Measurements from ENCODE around the gene RASSF5. TPM values are rescaled to one million over a fixed set of nuclear protein-coding genes. Genes with fewer than 3 reads are reported as not detected.

RASSF5 gene
- total and polyA plus RNA-seq, 9 of the 15 experiments (the other 6 are each of a cell fraction or from before 2014, with no cell fraction given) = 6.1 to 41.0 (median 25.2) TPM

DNA sequence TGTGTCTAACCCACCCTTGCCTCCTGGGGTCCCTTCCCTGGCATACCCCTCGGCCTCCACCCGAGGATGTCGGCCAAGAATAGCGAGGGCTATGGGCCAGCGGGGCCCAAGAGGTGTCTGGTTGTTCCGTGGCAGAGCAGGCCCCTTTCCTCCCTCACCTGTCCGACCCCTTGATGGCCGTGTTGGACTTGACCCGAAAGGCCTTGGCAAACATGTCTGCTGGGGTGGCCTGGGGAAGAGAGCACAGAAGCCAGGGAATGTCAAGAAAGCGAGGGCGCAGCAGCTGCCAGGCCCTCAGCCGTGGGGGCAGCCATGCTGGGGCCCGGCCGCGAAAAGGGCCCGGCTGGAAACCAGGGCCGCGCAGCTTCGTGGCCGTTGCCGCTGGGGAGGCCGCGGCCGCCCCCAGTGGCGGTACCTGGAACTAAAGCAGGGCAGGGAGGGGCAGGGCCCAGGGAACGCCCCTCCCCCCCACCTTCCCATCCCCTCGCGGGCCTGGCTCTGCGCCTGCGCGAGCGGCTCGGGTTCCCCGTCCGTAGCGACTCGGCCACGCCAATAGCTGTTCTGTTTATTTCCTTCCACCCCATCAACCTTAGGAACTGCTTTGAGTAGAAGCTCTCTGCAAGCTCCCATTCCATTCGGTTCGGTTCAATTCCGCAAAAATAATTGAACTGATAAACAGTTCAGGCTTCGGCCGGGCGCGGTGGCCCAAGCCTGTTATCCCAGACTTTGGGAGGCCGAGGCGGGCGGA is 105.0 kb downstream of the RASSF5 start, which contains the start of gene EIF2D (continued):
- TF ChIP-seq, protein P1, sequence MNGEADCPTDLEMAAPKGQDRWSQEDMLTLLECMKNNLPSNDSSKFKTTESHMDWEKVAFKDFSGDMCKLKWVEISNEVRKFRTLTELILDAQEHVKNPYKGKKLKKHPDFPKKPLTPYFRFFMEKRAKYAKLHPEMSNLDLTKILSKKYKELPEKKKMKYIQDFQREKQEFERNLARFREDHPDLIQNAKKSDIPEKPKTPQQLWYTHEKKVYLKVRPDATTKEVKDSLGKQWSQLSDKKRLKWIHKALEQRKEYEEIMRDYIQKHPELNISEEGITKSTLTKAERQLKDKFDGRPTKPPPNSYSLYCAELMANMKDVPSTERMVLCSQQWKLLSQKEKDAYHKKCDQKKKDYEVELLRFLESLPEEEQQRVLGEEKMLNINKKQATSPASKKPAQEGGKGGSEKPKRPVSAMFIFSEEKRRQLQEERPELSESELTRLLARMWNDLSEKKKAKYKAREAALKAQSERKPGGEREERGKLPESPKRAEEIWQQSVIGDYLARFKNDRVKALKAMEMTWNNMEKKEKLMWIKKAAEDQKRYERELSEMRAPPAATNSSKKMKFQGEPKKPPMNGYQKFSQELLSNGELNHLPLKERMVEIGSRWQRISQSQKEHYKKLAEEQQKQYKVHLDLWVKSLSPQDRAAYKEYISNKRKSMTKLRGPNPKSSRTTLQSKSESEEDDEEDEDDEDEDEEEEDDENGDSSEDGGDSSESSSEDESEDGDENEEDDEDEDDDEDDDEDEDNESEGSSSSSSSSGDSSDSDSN (IDR thresholded peaks at IDR 0.05; ENCODE audit: borderline replicate concordance in 1 of 2, low read depth in 2 of 2, low read length in 2 of 2) = peak in 1 of 2 experiments; percentile 84; a peak in 2 of 4 replicates
- peak; percentile 97 for TF ChIP-seq RBM22 (IDR thresholded peaks at IDR 0.05; ENCODE audit: low read depth, low read length, poor library complexity, severe bottlenecking)
- peak; percentile 67 for TF ChIP-seq CHD2 (IDR thresholded peaks at IDR 0.05; ENCODE audit: low read depth, low read length)
- TF ChIP-seq CBFB (CRISPR knock-in tag; IDR thresholded peaks at IDR 0.05) = peak; percentile 91; the same call in 1 of the 2 replicates
- TF ChIP-seq ZNF518B (CRISPR knock-in tag; IDR thresholded peaks at IDR 0.05) = no peak
- no peak for TF ChIP-seq NR0B1 (IDR thresholded peaks at IDR 0.05; ENCODE audit: partially characterized antibody)
- TF ChIP-seq, protein P2, sequence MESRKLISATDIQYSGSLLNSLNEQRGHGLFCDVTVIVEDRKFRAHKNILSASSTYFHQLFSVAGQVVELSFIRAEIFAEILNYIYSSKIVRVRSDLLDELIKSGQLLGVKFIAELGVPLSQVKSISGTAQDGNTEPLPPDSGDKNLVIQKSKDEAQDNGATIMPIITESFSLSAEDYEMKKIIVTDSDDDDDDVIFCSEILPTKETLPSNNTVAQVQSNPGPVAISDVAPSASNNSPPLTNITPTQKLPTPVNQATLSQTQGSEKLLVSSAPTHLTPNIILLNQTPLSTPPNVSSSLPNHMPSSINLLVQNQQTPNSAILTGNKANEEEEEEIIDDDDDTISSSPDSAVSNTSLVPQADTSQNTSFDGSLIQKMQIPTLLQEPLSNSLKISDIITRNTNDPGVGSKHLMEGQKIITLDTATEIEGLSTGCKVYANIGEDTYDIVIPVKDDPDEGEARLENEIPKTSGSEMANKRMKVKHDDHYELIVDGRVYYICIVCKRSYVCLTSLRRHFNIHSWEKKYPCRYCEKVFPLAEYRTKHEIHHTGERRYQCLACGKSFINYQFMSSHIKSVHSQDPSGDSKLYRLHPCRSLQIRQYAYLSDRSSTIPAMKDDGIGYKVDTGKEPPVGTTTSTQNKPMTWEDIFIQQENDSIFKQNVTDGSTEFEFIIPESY (CRISPR knock-in tag; IDR thresholded peaks at IDR 0.05) = peak; percentile 92
- 0 out of 2 replicates have a peak, but pooled peaks have one; percentile 56 for TF ChIP-seq POLR2AphosphoS2 (IDR thresholded peaks at IDR 0.05; ENCODE audit: low read length)
- peak; percentile 99 for TF ChIP-seq VEZF1 (CRISPR knock-in tag; IDR thresholded peaks at IDR 0.05)
- peak; percentile 100 for TF ChIP-seq U2AF1 (optimal IDR thresholded peaks at IDR 0.05; ENCODE audit: low read depth, low read length)
- TF ChIP-seq ZNF644 (tag; IDR thresholded peaks at IDR 0.05; ENCODE audit: low read depth) = peak; percentile 89
- peak in 1 of 2 experiments; percentile 98; a peak in 2 of 4 replicates for TF ChIP-seq TRIM24 (IDR thresholded peaks at IDR 0.05)
- TF ChIP-seq POLR2G (IDR thresholded peaks at IDR 0.05; ENCODE audit: low read depth, low read length) = peak; percentile 100
- TF ChIP-seq RBBP5 (IDR thresholded peaks at IDR 0.05; ENCODE audit: borderline replicate concordance, insufficient read depth, low read length, poor library complexity, severe bottlenecking) = peak; percentile 98
- TF ChIP-seq ZBED1 (IDR thresholded peaks at IDR 0.05) = peak; percentile 80; the same call in 1 of the 2 replicates

Measured in K562 (cell line).